Umbilical cord (tissue), 2 donors: ENCODE measurements around the gene MRPS17. TPM values are rescaled to one million over a fixed set of nuclear protein-coding genes. Genes with fewer than 3 reads are reported as not detected.
A peak's percentile ranks its signal among the peaks of the same experiment; 100 is the strongest.

Experiments used
- DNase-seq: peaks from one replicate; pipeline ENCODE4 v3.0.0-alpha.2; 2015; ENCODE audit warnings: low spot score
- total RNA-seq: library from RNA; depleted of rRNA; stranded (reverse); fragments of >200 nt; gene quantifications from one replicate; pipeline ENCODE4 v1.2.3, GENCODE V29; 2014; ENCODE audit warnings: low replicate concordance; ENCODE audit not compliant: insufficient read depth

MRPS17 gene
- total RNA-seq, 1 donor from 2014 or later: 22.1 TPM

DNA sequence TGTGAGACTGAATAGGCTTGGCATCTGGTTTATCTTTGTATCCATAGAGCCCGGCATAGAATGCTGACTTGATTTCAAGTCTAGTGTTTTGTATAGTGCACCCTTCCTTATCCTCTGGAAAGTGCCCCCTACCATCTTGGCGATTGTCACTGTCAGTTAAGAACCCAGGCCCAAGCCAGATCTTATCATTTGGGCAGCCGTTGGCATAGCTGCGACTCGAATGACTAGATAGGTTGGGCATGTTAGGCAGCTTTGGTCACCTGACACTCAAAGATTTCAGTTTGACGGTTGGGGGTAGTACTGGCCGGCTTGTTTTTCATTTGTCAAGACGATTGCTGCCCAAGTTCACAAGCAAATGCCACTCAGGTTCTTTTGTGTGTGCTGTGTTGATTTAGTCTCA lies 19.3 kb downstream of the MRPS17 start:
- no peak for DNase-seq

GRCh38 chr7:55973747-55974250 lies 22.1 kb downstream of the MRPS17 start:
- no peak for DNase-seq

- DNase-seq: no peak
These were observed 24.4 kb downstream of the MRPS17 start for GRCh38 chr7:55975988-55976633.

GRCh38 chr7:55977831-55978230 lies 26.2 kb downstream of the MRPS17 start:
- peak; percentile 7 for DNase-seq

GRCh38 chr7:55980266-55980665 lies 28.6 kb downstream of the MRPS17 start:
- no peak for DNase-seq

DNA sequence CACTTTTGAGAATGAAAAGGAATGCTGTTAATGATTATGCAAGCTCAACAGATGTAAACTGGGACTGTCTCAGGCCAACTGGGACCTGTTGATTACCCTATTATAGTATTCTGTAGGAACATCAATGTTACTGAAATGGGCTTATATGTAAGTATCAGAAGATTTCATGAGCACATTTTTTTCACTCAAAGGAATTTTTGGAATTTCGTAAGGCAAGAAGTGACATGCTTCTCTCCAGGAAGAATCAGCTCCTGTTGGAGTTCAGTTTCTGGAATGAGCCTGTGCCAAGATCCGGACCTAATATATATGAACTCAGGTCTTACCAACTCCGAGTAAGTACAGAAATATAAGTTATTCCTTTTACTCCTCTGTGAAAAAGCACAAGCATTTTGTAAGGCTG lies 31.9 kb downstream of the MRPS17 start:
- DNase-seq: no peak

DNA sequence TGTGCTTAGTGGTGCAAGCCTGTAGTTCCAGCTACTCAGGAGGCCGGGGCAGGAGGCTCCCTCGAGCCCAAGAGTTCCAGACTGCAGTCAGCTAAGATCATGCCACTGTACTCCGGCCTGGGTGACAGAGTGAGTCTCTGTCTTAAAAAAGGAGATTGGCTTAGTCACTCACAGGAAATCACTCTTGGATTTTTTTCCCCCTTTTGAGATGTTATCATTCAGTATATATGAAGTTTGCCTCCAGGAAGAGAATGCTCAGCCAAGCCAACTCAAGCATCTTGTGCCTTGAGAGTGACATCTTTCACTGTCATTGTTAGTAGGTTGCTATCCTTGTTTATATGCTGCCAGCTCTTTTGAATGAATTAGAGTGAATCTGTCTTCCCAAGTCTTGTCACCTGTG lies 40.7 kb downstream of the MRPS17 start:
- no peak for DNase-seq

- no peak for DNase-seq
These were observed 45.3 kb downstream of the MRPS17 start for GRCh38 chr7:55996856-55997500.

DNA sequence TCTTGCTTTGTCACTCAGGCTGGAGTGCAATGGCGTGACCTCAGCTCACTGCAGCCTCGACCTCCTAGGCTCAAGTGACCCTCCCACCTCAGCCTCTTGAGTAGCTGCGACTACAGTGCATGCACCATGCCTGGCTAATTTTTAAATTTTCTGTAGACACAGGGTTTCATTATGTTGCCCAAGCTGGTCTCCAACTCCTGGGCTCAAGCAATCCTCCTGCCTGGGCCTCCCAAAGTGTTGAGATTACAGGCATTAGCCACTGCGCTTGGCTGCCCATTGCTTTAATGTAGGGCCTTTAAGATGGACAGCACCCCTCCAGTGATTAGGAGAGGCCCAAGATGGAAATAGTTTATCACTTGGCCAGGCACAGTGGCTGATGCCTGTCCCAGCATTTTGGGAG lies 52.1 kb downstream of the MRPS17 start:
- no peak for DNase-seq

Other genes starting within 250 kb of the MRPS17 start
- gene SEPTIN14, start 89.1 kb upstream of the MRPS17 start, total RNA-seq: 0.72 TPM
- gene ZNF713, start 64.4 kb upstream of the MRPS17 start, total RNA-seq: 6.7 TPM
- 32.3 TPM for gene NIPSNAP2, start 12.7 kb downstream of the MRPS17 start, total RNA-seq
- 26.0 TPM for gene PSPH, start 99.6 kb downstream of the MRPS17 start, total RNA-seq
- gene CCT6A, start 99.9 kb downstream of the MRPS17 start, total RNA-seq: 148 TPM
- 104 TPM for gene SUMF2, start 112.4 kb downstream of the MRPS17 start, total RNA-seq
- 2.4 TPM for gene PHKG1, start 141.1 kb downstream of the MRPS17 start, total RNA-seq
- 219 TPM for gene CHCHD2, start 154.6 kb downstream of the MRPS17 start, total RNA-seq
- not detected for gene NUPR2, start 164.5 kb downstream of the MRPS17 start, total RNA-seq